NCI-H524 treated with DMSO at 0.1 percent for 48 hours (cell line): ENCODE measurements around the gene DYNLT4.

Source experiments
- DNase-seq: peaks from one replicate; lab custom pipeline; 2025; lab: John Stamatoyannopoulos, UW

The DYNLT4 gene

DNA sequence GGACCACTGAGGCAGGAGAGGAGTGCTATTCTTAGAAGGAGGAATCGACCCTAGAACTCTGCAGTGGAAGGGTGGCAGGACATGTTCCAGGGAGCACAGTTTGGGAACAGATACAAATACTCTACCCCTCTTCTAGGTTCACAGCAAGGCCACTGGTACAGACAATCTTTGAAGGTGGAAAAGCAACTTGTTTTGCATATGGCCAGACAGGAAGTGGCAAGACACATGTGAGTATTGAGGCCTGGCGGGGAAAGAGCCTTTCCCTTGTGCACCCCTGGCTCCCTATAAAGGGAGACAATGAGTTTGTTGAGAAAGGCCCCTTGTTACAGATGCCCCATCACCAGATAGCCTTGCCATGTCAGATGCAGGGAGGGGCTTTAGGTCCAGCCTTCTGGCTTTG is 49.7 kb downstream of the DYNLT4 start:
- DNase-seq = no peak
